ENCODE measurements around the gene PUSL1. TPM values are rescaled to one million over a fixed set of nuclear protein-coding genes. Genes with fewer than 3 reads are reported as not detected.

The PUSL1 gene
- total and polyA plus RNA-seq, 2 of the 13 experiments (the other 11 are each of a cell fraction or from before 2014, with no cell fraction given): 8.3 to 22.2 TPM

- TF ChIP-seq ZMYM3 (CRISPR knock-in tag; IDR thresholded peaks at IDR 0.05): no peak
- TF ChIP-seq ELF1 (CRISPR knock-in tag; IDR thresholded peaks at IDR 0.05): no peak; the same call in 1 of the 2 replicates
- no peak for TF ChIP-seq ZNF10 (CRISPR knock-in tag; IDR thresholded peaks at IDR 0.05; ENCODE audit: borderline replicate concordance, low read depth)
- peak; percentile 69 for TF ChIP-seq SKIL (CRISPR knock-in tag; IDR thresholded peaks at IDR 0.05; ENCODE audit: borderline replicate concordance)
- no peak for TF ChIP-seq KDM5A (IDR thresholded peaks at IDR 0.05; ENCODE audit: borderline replicate concordance, low read length)
- TF ChIP-seq ZFP41 (CRISPR knock-in tag; IDR thresholded peaks at IDR 0.05; ENCODE audit: borderline replicate concordance): no peak
- TF ChIP-seq ZSCAN20 (CRISPR knock-in tag; IDR thresholded peaks at IDR 0.05; ENCODE audit: borderline replicate concordance): 0 out of 2 replicates have a peak, but pooled peaks have one; percentile 45
- peak; percentile 35; the same call in 1 of the 2 replicates for TF ChIP-seq ZSCAN31 (CRISPR knock-in tag; IDR thresholded peaks at IDR 0.05; ENCODE audit: low read depth)
- no peak for TF ChIP-seq ZNF468 (CRISPR knock-in tag; IDR thresholded peaks at IDR 0.05)
- TF ChIP-seq AKAP8 (CRISPR knock-in tag; IDR thresholded peaks at IDR 0.05): peak; percentile 12; the same call in 1 of the 2 replicates
- peak; percentile 82 for TF ChIP-seq ZFY (CRISPR knock-in tag; IDR thresholded peaks at IDR 0.05)
- TF ChIP-seq ZNF574 (CRISPR knock-in tag; IDR thresholded peaks at IDR 0.05): peak; percentile 46
- TF ChIP-seq ZNF281 (CRISPR knock-in tag; IDR thresholded peaks at IDR 0.05; ENCODE audit: borderline replicate concordance): no peak
- peak; percentile 42; the same call in 1 of the 2 replicates for TF ChIP-seq TFAP4 (IDR thresholded peaks at IDR 0.05; ENCODE audit: borderline replicate concordance, low read depth)
- TF ChIP-seq KMT2B (CRISPR knock-in tag; IDR thresholded peaks at IDR 0.05): no peak
- TF ChIP-seq BRCA1 (CRISPR knock-in tag; IDR thresholded peaks at IDR 0.05): 0 out of 2 replicates have a peak, but pooled peaks have one; percentile 30
- 0 out of 2 replicates have a peak, but pooled peaks have one; percentile 16 for TF ChIP-seq HIC2 (CRISPR knock-in tag; IDR thresholded peaks at IDR 0.05; ENCODE audit: low read depth)
- no peak for TF ChIP-seq NKX3-1 (CRISPR knock-in tag; IDR thresholded peaks at IDR 0.05)
Measured at GRCh38 chr1:1359664-1360468, 51.5 kb downstream of the PUSL1 start (continued).

All from HepG2 (cell line).